ENCODE results near the gene HSD3B2. TPM values are rescaled to one million over a fixed set of nuclear protein-coding genes. Genes with fewer than 3 reads are reported as not detected.

HSD3B2 gene
- total and polyA plus RNA-seq, 2 experiments from 2014 or later: not detected

DNA sequence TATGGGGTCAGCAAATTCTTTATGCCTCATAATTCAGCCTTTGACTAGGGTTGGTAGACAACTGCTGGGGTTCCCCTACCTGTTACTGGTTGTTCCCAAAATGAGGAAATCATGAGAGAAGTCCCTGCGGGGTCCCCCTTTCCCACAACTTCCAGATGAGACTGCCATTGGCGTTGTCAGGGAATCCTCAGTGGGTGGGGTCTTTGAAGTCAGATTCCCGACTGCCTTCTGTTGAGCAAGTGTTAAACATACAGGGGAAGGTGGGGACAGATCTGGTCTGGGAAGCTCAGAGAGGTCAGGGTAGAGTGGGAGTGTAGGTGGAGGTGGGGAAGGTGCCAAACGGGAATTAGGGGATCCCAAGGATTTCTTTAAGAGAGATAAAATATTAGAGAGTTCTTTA lies 14.7 kb downstream of the HSD3B2 start:
- H3K27ac ChIP-seq (ENCODE audit: low read depth): no peak overlapping the region
- H3K9me3 Mint-ChIP-seq: no peaks in the 10 kb centered on the region; the same call in 2 of the 3 replicates
- H3K79me2 ChIP-seq (replicated peaks; ENCODE audit: insufficient read depth): no peaks in the 10 kb centered on the region
- peaks cover 12% of the 10 kb centered on the region for H3K4me1 Mint-ChIP-seq
- H3K27me3 ChIP-seq (ENCODE audit: insufficient read depth): no peaks in the 10 kb centered on the region
- no peaks in the 10 kb centered on the region for H3K36me3 ChIP-seq (ENCODE audit: insufficient read depth)
- H2AFZ ChIP-seq: peak overlapping the region; percentile 52; the same call in 1 of the 2 replicates
- no peak overlapping the region for H3K4me2 ChIP-seq
- no peak overlapping the region for H3K27ac Mint-ChIP-seq
- no peaks in the 10 kb centered on the region for H3F3A ChIP-seq (replicated peaks; ENCODE audit: low read depth)
- ATAC-seq (no peak), DNase-seq (ENCODE audit: low spot score) (no peak)
- H3K4me3 ChIP-seq: no peak overlapping the region
- TF ChIP-seq JUNB (IDR thresholded peaks at IDR 0.05; ENCODE audit: unreplicated experiment) (no peak), ZNF114 (CRISPR knock-in tag; IDR thresholded peaks at IDR 0.05) (no peak), NANOG (IDR thresholded peaks at IDR 0.05; ENCODE audit: borderline replicate concordance) (no peak), EZH2phosphoT487 (IDR thresholded peaks at IDR 0.05; ENCODE audit: unreplicated experiment) (no peak), STAT1 (IDR thresholded peaks at IDR 0.05; ENCODE audit: unreplicated experiment) (no peak), POLR2AphosphoS5 (IDR thresholded peaks at IDR 0.05; ENCODE audit: low read depth) (no peak), CREB1 (CRISPR knock-in tag; IDR thresholded peaks at IDR 0.05; ENCODE audit: low read depth) (no peak), ZNF331 (CRISPR knock-in tag; IDR thresholded peaks at IDR 0.05; ENCODE audit: low read depth) (no peak), EZH2 (IDR thresholded peaks at IDR 0.05; ENCODE audit: low read depth, unreplicated experiment) (no peak)
- TF ChIP-seq, protein P1, sequence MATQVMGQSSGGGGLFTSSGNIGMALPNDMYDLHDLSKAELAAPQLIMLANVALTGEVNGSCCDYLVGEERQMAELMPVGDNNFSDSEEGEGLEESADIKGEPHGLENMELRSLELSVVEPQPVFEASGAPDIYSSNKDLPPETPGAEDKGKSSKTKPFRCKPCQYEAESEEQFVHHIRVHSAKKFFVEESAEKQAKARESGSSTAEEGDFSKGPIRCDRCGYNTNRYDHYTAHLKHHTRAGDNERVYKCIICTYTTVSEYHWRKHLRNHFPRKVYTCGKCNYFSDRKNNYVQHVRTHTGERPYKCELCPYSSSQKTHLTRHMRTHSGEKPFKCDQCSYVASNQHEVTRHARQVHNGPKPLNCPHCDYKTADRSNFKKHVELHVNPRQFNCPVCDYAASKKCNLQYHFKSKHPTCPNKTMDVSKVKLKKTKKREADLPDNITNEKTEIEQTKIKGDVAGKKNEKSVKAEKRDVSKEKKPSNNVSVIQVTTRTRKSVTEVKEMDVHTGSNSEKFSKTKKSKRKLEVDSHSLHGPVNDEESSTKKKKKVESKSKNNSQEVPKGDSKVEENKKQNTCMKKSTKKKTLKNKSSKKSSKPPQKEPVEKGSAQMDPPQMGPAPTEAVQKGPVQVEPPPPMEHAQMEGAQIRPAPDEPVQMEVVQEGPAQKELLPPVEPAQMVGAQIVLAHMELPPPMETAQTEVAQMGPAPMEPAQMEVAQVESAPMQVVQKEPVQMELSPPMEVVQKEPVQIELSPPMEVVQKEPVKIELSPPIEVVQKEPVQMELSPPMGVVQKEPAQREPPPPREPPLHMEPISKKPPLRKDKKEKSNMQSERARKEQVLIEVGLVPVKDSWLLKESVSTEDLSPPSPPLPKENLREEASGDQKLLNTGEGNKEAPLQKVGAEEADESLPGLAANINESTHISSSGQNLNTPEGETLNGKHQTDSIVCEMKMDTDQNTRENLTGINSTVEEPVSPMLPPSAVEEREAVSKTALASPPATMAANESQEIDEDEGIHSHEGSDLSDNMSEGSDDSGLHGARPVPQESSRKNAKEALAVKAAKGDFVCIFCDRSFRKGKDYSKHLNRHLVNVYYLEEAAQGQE (IDR thresholded peaks at IDR 0.05; ENCODE audit: unreplicated experiment): no peak
- TF ChIP-seq, protein P2, sequence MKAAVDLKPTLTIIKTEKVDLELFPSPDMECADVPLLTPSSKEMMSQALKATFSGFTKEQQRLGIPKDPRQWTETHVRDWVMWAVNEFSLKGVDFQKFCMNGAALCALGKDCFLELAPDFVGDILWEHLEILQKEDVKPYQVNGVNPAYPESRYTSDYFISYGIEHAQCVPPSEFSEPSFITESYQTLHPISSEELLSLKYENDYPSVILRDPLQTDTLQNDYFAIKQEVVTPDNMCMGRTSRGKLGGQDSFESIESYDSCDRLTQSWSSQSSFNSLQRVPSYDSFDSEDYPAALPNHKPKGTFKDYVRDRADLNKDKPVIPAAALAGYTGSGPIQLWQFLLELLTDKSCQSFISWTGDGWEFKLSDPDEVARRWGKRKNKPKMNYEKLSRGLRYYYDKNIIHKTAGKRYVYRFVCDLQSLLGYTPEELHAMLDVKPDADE (IDR thresholded peaks at IDR 0.05): no peak
- TF ChIP-seq, protein P3, sequence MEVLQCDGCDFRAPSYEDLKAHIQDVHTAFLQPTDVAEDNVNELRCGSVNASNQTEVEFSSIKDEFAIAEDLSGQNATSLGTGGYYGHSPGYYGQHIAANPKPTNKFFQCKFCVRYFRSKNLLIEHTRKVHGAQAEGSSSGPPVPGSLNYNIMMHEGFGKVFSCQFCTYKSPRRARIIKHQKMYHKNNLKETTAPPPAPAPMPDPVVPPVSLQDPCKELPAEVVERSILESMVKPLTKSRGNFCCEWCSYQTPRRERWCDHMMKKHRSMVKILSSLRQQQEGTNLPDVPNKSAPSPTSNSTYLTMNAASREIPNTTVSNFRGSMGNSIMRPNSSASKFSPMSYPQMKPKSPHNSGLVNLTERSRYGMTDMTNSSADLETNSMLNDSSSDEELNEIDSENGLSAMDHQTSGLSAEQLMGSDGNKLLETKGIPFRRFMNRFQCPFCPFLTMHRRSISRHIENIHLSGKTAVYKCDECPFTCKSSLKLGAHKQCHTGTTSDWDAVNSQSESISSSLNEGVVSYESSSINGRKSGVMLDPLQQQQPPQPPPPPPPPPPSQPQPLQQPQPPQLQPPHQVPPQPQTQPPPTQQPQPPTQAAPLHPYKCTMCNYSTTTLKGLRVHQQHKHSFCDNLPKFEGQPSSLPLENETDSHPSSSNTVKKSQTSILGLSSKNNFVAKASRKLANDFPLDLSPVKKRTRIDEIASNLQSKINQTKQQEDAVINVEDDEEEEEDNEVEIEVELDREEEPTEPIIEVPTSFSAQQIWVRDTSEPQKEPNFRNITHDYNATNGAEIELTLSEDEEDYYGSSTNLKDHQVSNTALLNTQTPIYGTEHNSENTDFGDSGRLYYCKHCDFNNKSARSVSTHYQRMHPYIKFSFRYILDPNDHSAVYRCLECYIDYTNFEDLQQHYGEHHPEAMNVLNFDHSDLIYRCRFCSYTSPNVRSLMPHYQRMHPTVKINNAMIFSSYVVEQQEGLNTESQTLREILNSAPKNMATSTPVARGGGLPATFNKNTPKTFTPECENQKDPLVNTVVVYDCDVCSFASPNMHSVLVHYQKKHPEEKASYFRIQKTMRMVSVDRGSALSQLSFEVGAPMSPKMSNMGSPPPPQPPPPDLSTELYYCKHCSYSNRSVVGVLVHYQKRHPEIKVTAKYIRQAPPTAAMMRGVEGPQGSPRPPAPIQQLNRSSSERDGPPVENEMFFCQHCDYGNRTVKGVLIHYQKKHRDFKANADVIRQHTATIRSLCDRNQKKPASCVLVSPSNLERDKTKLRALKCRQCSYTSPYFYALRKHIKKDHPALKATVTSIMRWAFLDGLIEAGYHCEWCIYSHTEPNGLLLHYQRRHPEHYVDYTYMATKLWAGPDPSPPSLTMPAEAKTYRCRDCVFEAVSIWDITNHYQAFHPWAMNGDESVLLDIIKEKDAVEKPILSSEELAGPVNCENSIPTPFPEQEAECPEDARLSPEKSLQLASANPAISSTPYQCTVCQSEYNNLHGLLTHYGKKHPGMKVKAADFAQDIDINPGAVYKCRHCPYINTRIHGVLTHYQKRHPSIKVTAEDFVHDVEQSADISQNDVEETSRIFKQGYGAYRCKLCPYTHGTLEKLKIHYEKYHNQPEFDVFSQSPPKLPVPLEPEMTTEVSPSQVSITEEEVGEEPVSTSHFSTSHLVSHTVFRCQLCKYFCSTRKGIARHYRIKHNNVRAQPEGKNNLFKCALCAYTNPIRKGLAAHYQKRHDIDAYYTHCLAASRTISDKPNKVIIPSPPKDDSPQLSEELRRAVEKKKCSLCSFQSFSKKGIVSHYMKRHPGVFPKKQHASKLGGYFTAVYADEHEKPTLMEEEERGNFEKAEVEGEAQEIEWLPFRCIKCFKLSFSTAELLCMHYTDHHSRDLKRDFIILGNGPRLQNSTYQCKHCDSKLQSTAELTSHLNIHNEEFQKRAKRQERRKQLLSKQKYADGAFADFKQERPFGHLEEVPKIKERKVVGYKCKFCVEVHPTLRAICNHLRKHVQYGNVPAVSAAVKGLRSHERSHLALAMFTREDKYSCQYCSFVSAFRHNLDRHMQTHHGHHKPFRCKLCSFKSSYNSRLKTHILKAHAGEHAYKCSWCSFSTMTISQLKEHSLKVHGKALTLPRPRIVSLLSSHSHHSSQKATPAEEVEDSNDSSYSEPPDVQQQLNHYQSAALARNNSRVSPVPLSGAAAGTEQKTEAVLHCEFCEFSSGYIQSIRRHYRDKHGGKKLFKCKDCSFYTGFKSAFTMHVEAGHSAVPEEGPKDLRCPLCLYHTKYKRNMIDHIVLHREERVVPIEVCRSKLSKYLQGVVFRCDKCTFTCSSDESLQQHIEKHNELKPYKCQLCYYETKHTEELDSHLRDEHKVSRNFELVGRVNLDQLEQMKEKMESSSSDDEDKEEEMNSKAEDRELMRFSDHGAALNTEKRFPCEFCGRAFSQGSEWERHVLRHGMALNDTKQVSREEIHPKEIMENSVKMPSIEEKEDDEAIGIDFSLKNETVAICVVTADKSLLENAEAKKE (CRISPR knock-in tag; IDR thresholded peaks at IDR 0.05): no peak
- TF ChIP-seq, protein P4, sequence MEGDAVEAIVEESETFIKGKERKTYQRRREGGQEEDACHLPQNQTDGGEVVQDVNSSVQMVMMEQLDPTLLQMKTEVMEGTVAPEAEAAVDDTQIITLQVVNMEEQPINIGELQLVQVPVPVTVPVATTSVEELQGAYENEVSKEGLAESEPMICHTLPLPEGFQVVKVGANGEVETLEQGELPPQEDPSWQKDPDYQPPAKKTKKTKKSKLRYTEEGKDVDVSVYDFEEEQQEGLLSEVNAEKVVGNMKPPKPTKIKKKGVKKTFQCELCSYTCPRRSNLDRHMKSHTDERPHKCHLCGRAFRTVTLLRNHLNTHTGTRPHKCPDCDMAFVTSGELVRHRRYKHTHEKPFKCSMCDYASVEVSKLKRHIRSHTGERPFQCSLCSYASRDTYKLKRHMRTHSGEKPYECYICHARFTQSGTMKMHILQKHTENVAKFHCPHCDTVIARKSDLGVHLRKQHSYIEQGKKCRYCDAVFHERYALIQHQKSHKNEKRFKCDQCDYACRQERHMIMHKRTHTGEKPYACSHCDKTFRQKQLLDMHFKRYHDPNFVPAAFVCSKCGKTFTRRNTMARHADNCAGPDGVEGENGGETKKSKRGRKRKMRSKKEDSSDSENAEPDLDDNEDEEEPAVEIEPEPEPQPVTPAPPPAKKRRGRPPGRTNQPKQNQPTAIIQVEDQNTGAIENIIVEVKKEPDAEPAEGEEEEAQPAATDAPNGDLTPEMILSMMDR (conservative IDR thresholded peaks at IDR 0.05; ENCODE audit: low read depth in 2 of 2): no peak
- H3K36me3 Mint-ChIP-seq (ENCODE audit: low read depth): no peaks in the 10 kb centered on the region
- peaks cover 10% of the 10 kb centered on the region for H3K9me2 ChIP-seq (ENCODE audit: insufficient read depth)
- no peaks in the 10 kb centered on the region for H4K20me1 ChIP-seq (replicated peaks; ENCODE audit: insufficient read depth)
- no peak overlapping the region for H3K4me3 Mint-ChIP-seq
- H3K27me3 Mint-ChIP-seq (ENCODE audit: insufficient read depth, low read depth, poor library complexity): peaks cover 5% of the 10 kb centered on the region
- H3K4me1 ChIP-seq (ENCODE audit: insufficient read depth): no peaks in the 10 kb centered on the region
